ENCODE data around the gene NDEL1.

Gene NDEL1

GRCh38 chr17:8499171-8499570, 63.5 kb downstream of the NDEL1 start:
- in situ Hi-C loops (cut with MboI; ENCODE audit: low sequenced_read_pairs, unreplicated experiment), result no loop called here
- no peak for TF ChIP-seq CTCF (IDR thresholded peaks at IDR 0.05; ENCODE audit: borderline replicate concordance, control extremely low read depth, extremely low read depth, insufficient read depth, missing control alignments)
- no peak for DNase-seq (ENCODE audit: low spot score)

- no peak for TF ChIP-seq CTCF (IDR thresholded peaks at IDR 0.05; ENCODE audit: borderline replicate concordance, control extremely low read depth, extremely low read depth, insufficient read depth, missing control alignments)
- DNase-seq (ENCODE audit: low spot score), result no peak
- in situ Hi-C loops (cut with MboI; ENCODE audit: low sequenced_read_pairs, unreplicated experiment), result no loop called here
Measured at GRCh38 chr17:8499614-8500013, 63.9 kb downstream of the NDEL1 start.

- in situ Hi-C loops (cut with MboI; ENCODE audit: low sequenced_read_pairs, unreplicated experiment), result no loop called here
- DNase-seq (ENCODE audit: low spot score), result no peak
- no peak for TF ChIP-seq CTCF (IDR thresholded peaks at IDR 0.05; ENCODE audit: borderline replicate concordance, control extremely low read depth, extremely low read depth, insufficient read depth, missing control alignments)
Measured at GRCh38 chr17:8500609-8501008, 64.9 kb downstream of the NDEL1 start.

GRCh38 chr17:8502126-8502525, 66.4 kb downstream of the NDEL1 start:
- in situ Hi-C loops (cut with MboI; ENCODE audit: low sequenced_read_pairs, unreplicated experiment), result no loop called here
- TF ChIP-seq CTCF (IDR thresholded peaks at IDR 0.05; ENCODE audit: borderline replicate concordance, control extremely low read depth, extremely low read depth, insufficient read depth, missing control alignments), result no peak
- no peak for DNase-seq (ENCODE audit: low spot score)

GRCh38 chr17:8503368-8503767, 67.7 kb downstream of the NDEL1 start:
- no peak for TF ChIP-seq CTCF (IDR thresholded peaks at IDR 0.05; ENCODE audit: borderline replicate concordance, control extremely low read depth, extremely low read depth, insufficient read depth, missing control alignments)
- in situ Hi-C loops (cut with MboI; ENCODE audit: low sequenced_read_pairs, unreplicated experiment), result no loop called here
- DNase-seq (ENCODE audit: low spot score), result no peak

GRCh38 chr17:8503807-8504206, 68.1 kb downstream of the NDEL1 start:
- DNase-seq (ENCODE audit: low spot score), result no peak
- in situ Hi-C loops (cut with MboI; ENCODE audit: low sequenced_read_pairs, unreplicated experiment), result no loop called here
- no peak for TF ChIP-seq CTCF (IDR thresholded peaks at IDR 0.05; ENCODE audit: borderline replicate concordance, control extremely low read depth, extremely low read depth, insufficient read depth, missing control alignments)

Measured in GM13976 (cell line).